Neural progenitor cell (in vitro differentiated cells): ENCODE measurements around the gene PTPRN2. TPM values are rescaled to one million over a fixed set of nuclear protein-coding genes. Genes with fewer than 3 reads are reported as not detected.

Experiments used
- DNase-seq: peaks from one replicate; pipeline ENCODE4 v3.0.0-alpha.2; 2016; ENCODE audit warnings: low spot score
- H2AFZ ChIP-seq: fragments of 200-600 bp; sonication (generic); replicated peaks from 2 replicates; pipeline ENCODE4 v1.6.1; 2016; ENCODE audit warnings: antibody characterized with exemption
- H3F3A ChIP-seq: fragments of 200-600 bp; sonication (generic); 2 replicates; pipeline ENCODE4 v1.6.1; 2016; ENCODE audit warnings: antibody characterized with exemption, low read depth
- H3K27ac ChIP-seq: fragments of 200-600 bp; sonication (generic); 2 replicates; pipeline ENCODE4 v1.5.1; 2016; ENCODE audit warnings: mild to moderate bottlenecking
- H3K27me3 ChIP-seq: fragments of 200-600 bp; sonication (generic); 2 replicates; pipeline ENCODE4 v1.6.1; 2016; ENCODE audit warnings: mild to moderate bottlenecking, moderate library complexity
- H3K36me3 ChIP-seq: fragments of 200-600 bp; sonication (generic); 2 replicates; pipeline ENCODE4 v1.5.1; 2016
- H3K4me1 ChIP-seq: fragments of 200-600 bp; sonication (generic); 2 replicates; pipeline ENCODE4 v1.6.1; 2016; ENCODE audit warnings: mixed run types
- H3K4me2 ChIP-seq: fragments of 200-600 bp; sonication (generic); 2 replicates; pipeline ENCODE4 v1.6.1; 2016
- H3K4me3 ChIP-seq: fragments of 200-600 bp; sonication (generic); 2 replicates; pipeline ENCODE4 v1.5.1; 2016
- H3K79me2 ChIP-seq: fragments of 200-600 bp; sonication (generic); 2 replicates; pipeline ENCODE4 v1.6.1; 2016; ENCODE audit warnings: low read depth
- H3K9ac ChIP-seq: fragments of 200-600 bp; sonication (generic); 2 replicates; pipeline ENCODE4 v1.6.1; 2016
- H3K9me3 ChIP-seq: fragments of 200-600 bp; sonication (generic); 2 replicates; pipeline ENCODE4 v1.5.1; 2016; ENCODE audit warnings: low read depth
- H4K20me1 ChIP-seq: fragments of 200-600 bp; sonication (generic); 2 replicates; pipeline ENCODE4 v1.6.1; 2016; ENCODE audit warnings: low read depth
- H3K27ac Mint-ChIP-seq: 3 replicates; pipeline ENCODE4 v1.8.0; 2021; ENCODE audit warnings: mixed read lengths
- H3K27me3 Mint-ChIP-seq: 2 replicates; pipeline ENCODE4 v1.8.0; 2022; ENCODE audit warnings: low read depth, mild to moderate bottlenecking, inconsistent platforms, moderate library complexity, mixed read lengths; ENCODE audit not compliant: insufficient read depth
- H3K36me3 Mint-ChIP-seq: 3 replicates; pipeline ENCODE4 v1.8.0; 2021; ENCODE audit warnings: mixed read lengths
- H3K4me1 Mint-ChIP-seq: 3 replicates; pipeline ENCODE4 v1.8.0; 2021; ENCODE audit warnings: mixed read lengths
- H3K4me3 Mint-ChIP-seq: 3 replicates; pipeline ENCODE4 v1.8.0; 2021; ENCODE audit warnings: mild to moderate bottlenecking, moderate library complexity, mixed read lengths
- H3K9me3 Mint-ChIP-seq: 3 replicates; pipeline ENCODE4 v1.8.0; 2020; ENCODE audit warnings: mixed read lengths
- EZH2 ChIP-seq: fragments of 200-600 bp; sonication (generic); IDR thresholded peaks from 2 replicates; pipeline ENCODE4 v1.6.1; 2017; ENCODE audit warnings: antibody characterized with exemption, mild to moderate bottlenecking, moderate library complexity
- EZH2phosphoT487 ChIP-seq: fragments of 200-600 bp; sonication (generic); IDR thresholded peaks from 2 replicates; pipeline ENCODE4 v1.6.1; 2017; ENCODE audit warnings: antibody characterized with exemption
- total RNA-seq: library from RNA; depleted of rRNA; stranded (reverse); fragments of >200 nt; gene quantifications from 2 replicates; pipeline ENCODE4 v1.2.3, GENCODE V29; 2015; ENCODE audit warnings: low replicate concordance
- TF ChIP-seq, protein P1 (sequence below): fragments of 200-600 bp; sonication (generic); IDR thresholded peaks from 2 replicates; pipeline ENCODE4 v1.5.1; 2017; ENCODE audit warnings: antibody characterized with exemption, mild to moderate bottlenecking

Gene PTPRN2
- total RNA-seq, 1 donor from 2014 or later = 3.0 TPM

DNA sequence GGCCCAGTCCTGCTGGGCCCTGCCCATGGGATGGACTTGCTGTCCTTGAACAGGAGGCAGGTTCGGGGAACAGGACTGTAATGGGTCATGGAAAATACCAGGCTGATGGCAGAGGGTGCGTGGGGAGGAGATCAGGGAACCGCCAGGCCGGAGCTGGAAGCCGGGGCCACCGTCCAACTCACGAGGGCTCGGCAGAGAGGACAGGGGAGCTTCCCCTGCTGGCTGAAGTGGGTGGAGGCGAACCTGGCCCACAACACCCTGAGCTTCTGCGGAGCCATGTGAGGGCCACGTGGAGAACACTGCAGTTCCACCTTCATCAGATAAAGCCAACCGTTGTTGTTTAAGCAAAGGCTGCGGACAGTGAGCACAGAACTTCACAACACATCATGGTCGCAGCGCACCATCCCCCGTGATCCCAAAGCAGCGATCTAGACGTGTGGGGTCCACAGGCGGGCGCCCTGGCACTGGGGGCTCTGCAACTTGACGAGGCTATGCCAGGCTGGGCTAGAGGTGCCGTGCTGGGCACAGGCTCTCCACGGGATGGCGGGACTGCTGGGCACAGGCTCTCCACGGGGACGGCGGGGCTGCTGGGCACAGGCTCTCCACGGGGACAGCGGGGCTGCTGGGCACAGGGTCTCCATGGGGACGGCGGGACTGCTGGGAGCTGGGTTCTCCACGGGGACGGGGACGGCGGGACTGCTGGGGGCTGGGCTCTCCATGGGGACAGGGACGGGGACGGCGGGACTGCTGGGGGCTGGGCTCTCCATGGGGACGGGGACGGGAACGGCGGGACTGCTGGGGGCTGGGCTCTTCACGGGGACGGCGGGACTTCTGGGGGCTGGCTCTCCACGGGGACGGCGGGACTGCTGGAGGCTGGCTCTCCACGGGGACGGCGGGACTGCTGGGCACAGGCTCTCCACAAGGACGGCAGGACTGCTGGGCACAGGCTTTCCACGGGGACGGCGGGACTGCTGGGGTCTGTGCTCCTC is 777.5 kb downstream of the PTPRN2 start:
- H3K9ac ChIP-seq = no peak overlapping the region
- TF ChIP-seq, protein P1, sequence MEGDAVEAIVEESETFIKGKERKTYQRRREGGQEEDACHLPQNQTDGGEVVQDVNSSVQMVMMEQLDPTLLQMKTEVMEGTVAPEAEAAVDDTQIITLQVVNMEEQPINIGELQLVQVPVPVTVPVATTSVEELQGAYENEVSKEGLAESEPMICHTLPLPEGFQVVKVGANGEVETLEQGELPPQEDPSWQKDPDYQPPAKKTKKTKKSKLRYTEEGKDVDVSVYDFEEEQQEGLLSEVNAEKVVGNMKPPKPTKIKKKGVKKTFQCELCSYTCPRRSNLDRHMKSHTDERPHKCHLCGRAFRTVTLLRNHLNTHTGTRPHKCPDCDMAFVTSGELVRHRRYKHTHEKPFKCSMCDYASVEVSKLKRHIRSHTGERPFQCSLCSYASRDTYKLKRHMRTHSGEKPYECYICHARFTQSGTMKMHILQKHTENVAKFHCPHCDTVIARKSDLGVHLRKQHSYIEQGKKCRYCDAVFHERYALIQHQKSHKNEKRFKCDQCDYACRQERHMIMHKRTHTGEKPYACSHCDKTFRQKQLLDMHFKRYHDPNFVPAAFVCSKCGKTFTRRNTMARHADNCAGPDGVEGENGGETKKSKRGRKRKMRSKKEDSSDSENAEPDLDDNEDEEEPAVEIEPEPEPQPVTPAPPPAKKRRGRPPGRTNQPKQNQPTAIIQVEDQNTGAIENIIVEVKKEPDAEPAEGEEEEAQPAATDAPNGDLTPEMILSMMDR = no peak
- TF ChIP-seq EZH2 = no peak
- no peak overlapping the region for H3K4me2 ChIP-seq
- H2AFZ ChIP-seq = no peak overlapping the region
- H3K4me1 ChIP-seq = peaks cover 23% of the 10 kb centered on the region
- H3F3A ChIP-seq = peaks cover 5% of the 10 kb centered on the region
- no peaks in the 10 kb centered on the region for H3K36me3 ChIP-seq
- Mint-ChIP-seq H3K36me3 (peaks cover 7% of the 10 kb centered on the region), H3K27ac (no peak overlapping the region), H3K9me3 (peaks cover 35% of the 10 kb centered on the region), H3K4me3 (no peak overlapping the region), H3K27me3 (peaks cover 13% of the 10 kb centered on the region), H3K4me1 (peaks cover 23% of the 10 kb centered on the region)
- H3K27me3 ChIP-seq = no peaks in the 10 kb centered on the region
- peaks cover 5% of the 10 kb centered on the region for H3K9me3 ChIP-seq
- H3K4me3 ChIP-seq = no peak overlapping the region
- no peaks in the 10 kb centered on the region for H3K79me2 ChIP-seq
- H3K27ac ChIP-seq = no peak overlapping the region
- no peaks in the 10 kb centered on the region for H4K20me1 ChIP-seq
- no peak for DNase-seq

DNA sequence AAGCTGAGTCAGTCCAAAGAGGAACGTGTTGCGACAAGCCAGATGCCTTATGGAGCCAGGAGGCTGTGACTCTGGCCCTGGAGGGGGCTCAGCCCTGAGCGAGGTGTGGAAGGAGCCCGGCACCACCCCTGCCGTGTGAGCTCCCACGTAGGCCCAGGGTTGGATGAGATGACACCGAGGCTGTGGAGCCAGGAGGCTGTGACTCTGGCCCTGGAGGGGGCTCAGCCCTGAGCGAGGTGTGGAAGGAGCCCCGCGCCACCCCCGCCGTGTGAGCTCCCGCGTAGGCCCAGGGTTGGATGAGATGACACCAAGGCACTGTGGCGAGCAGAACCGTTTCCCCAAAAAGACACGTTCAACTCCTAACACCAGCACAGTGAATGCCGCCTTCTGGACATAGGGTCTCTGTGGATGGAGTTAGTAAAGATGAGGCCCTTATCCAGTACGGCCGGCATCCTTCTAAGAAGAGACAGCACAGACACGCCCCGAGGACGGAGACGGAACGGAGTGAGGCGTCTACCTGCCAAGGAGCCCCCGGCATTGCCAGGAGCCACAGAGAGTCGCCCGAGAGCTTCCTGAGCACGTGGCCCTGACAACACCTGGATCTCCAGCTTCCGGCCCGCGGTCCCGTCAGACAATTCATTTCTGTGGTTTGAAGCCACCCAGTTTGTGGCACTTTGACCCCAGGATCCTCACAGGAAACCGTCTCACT is 778.3 kb downstream of the PTPRN2 start:
- no peak overlapping the region for H3K4me3 Mint-ChIP-seq
- TF ChIP-seq EZH2 (no peak), EZH2phosphoT487 (no peak)
- TF ChIP-seq, protein P1 = no peak
- H3K9me3 ChIP-seq = peaks cover 5% of the 10 kb centered on the region
- H3K27me3 Mint-ChIP-seq = peaks cover 13% of the 10 kb centered on the region
- peaks cover 5% of the 10 kb centered on the region for H3F3A ChIP-seq
- no peaks in the 10 kb centered on the region for H4K20me1 ChIP-seq
- H3K36me3 ChIP-seq = no peaks in the 10 kb centered on the region
- H3K27ac ChIP-seq = no peak overlapping the region
- DNase-seq = no peak
- peaks cover 35% of the 10 kb centered on the region for H3K9me3 Mint-ChIP-seq
- H2AFZ ChIP-seq = no peak overlapping the region
- peaks cover 28% of the 10 kb centered on the region for H3K4me1 ChIP-seq
- no peaks in the 10 kb centered on the region for H3K79me2 ChIP-seq
- H3K27ac Mint-ChIP-seq = no peak overlapping the region
- no peak overlapping the region for H3K4me3 ChIP-seq
- no peak overlapping the region for H3K9ac ChIP-seq
- H3K4me1 Mint-ChIP-seq = peaks cover 31% of the 10 kb centered on the region
- H3K4me2 ChIP-seq = no peak overlapping the region
- no peaks in the 10 kb centered on the region for H3K27me3 ChIP-seq
- H3K36me3 Mint-ChIP-seq = peaks cover 7% of the 10 kb centered on the region

- H3K36me3 Mint-ChIP-seq = peaks cover 14% of the 10 kb centered on the region
- no peaks in the 10 kb centered on the region for H3K27me3 ChIP-seq
Observed at GRCh38 chr7:157808042-157808441, 779.6 kb downstream of the PTPRN2 start.

More at GRCh38 chr7:157808042-157808441, 779.6 kb downstream of the PTPRN2 start:
- H3K4me1 ChIP-seq = peaks cover 28% of the 10 kb centered on the region
- TF ChIP-seq EZH2 (no peak), EZH2phosphoT487 (no peak)
- TF ChIP-seq, protein P1 = no peak
- H3K36me3 ChIP-seq = no peaks in the 10 kb centered on the region
- peaks cover 5% of the 10 kb centered on the region for H3K9me3 ChIP-seq
- Mint-ChIP-seq H3K4me1 (peaks cover 31% of the 10 kb centered on the region), H3K4me3 (peak overlapping the region; percentile 64), H3K27ac (peak overlapping the region; percentile 57), H3K27me3 (peaks cover 11% of the 10 kb centered on the region), H3K9me3 (peaks cover 39% of the 10 kb centered on the region)
- no peak for DNase-seq
- H3K27ac ChIP-seq = no peak overlapping the region
- H3K79me2 ChIP-seq = no peaks in the 10 kb centered on the region
- H2AFZ ChIP-seq = no peak overlapping the region
- H3K9ac ChIP-seq = no peak overlapping the region
- peaks cover 5% of the 10 kb centered on the region for H3F3A ChIP-seq
- H4K20me1 ChIP-seq = no peaks in the 10 kb centered on the region
- no peak overlapping the region for H3K4me2 ChIP-seq
- H3K4me3 ChIP-seq = no peak overlapping the region
